HG03457 (cell line): Measurements from ENCODE around the gene PLCB1.

Source experiments
- ATAC-seq: cut with Tn5 transposase; IDR thresholded peaks from one replicate; pipeline ENCODE4 v1.9.1; 2021; ENCODE audit warnings: moderate number of reproducible peaks; ENCODE audit not compliant: unreplicated experiment

The PLCB1 gene

DNA sequence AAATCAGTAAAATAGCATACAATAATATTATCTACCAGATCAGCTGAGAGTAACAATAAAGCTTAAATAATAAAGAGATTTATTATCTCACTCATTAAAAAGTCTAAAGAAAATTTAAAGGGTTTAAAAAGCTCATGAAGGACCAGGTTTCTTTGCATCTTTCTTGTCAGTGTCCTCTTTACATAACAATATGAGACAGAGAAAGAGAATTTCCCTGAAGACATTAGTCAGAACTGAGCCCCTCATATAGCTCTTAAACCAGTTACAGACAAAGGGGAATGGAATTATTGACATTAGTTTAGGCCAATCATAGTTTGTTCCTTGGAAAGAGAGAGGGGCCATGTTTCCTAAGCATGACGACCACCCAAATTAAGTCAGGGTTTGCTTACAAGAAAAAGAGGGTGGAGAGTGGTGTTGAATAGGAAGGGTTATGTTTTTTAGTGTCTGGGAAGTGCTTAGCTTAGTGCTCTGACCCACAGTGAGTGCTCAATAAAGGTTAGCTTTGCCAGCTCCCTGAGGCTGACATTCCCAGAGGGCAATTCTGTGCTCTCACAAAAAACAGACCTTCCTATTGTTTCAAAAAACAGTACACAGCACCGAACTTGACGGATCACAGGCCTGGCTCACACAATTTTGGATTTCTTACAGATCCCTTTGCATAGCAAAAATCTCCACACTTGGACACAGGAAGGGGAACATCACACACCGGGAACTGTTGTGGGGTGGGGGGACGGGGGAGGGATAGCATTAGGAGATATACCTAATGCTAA, 3.6 kb upstream of the PLCB1 start:
- ATAC-seq: no peak

DNA sequence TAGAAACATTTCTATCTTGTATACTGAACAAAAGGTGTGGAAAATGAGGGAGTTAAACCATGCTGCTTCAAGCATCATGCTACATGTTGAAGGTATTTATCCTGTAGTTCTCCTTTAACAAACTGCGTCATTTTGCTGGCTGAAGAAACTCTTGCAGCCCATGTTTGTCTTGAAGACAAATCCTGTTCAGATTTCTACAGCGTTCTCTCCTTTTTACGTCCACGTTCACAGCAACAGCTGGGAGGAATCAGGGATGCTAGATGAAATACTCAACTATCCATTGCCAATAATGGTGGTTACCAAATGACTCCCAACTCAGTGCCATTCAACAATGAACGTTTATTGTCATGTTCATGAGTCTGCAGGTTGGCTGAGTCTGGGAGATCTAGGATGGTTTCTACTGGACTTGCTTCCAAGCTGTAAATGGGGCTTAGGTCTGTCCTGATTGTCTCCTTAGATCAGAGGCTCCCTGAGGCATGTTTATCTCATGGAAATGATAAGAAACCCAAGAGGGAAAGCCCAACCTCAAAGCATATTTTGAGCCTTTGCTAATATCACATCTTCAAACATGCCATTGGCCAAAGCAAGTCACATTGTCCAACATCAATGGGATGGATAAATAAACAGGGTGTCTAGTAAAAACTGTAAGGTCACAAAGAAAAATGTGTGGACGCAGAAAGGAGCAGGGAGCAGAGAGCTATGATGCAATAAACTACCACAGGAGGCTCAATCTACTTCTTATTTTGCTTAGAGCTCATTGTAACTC, 2.7 kb upstream of the PLCB1 start:
- ATAC-seq: no peak

DNA sequence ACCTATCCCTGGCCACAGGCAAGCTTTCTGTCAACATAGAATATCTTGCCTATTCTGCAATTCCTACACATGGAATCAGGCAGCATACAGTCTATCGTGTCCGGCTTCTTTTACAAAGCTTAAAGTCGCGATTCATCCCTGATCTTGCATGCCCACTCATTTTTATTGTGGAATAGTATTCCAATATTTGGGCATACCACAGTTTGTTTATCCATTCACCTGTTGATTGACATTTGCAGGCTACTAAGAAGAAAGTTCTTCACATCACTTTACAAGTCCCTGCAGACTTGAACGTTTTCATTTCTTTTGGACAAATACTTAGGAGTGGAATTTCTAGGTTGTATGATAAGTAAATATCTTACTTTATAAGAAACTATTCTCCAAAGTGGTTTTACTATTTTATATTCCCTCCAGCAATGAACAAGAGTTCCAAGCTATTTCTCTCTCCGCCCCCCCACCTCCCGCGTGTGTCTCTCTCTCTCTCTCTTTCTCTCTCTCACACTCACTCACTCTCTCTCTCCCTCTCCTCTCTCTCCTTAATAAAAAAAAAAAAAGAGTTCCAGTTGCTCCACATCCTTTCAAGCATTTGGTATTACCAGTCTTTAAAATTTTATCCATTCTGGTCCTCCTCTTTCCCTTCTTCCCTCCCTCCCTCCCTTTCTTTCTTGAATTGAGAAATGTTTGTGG, 1.1 kb upstream of the PLCB1 start:
- no peak for ATAC-seq

DNA sequence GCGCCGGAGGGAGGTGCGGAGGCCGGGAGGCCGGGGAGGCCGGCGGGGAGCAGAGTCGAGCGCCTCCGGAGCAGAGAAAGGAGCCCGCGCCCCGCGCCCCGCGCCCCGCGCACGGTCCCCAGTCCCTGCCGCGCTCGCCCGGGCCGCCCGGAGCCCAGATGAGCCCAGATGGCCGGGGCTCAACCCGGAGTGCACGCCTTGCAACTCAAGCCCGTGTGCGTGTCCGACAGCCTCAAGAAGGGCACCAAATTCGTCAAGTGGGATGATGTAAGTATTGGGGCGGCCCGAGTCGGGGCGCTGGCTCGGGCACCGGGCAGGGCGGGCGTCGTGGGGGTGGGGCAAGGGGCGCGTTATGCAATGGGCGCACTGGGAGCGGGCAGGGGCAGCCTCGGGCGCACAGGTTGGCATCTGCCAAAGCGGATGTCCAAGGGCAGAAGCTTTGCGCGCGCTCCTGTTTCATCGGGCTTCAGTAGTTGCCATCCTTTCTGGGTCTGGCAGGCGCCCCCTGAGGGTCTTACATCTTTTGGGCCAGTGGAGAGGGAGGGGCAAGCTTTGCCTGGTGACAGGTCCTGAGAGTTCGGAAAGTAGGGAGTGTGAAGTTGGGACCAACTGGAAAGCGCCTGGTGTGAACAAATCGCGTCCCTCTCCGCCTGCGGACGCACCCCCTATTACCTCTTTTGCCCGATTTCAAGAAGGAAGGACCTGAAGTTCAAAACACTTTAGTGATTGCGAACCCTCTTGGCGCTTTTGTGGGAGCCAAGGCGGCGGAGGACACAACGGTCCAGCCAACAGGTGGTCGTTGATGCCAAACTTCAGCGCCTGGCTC, 631 bp downstream of the PLCB1 start:
- no peak for ATAC-seq

DNA sequence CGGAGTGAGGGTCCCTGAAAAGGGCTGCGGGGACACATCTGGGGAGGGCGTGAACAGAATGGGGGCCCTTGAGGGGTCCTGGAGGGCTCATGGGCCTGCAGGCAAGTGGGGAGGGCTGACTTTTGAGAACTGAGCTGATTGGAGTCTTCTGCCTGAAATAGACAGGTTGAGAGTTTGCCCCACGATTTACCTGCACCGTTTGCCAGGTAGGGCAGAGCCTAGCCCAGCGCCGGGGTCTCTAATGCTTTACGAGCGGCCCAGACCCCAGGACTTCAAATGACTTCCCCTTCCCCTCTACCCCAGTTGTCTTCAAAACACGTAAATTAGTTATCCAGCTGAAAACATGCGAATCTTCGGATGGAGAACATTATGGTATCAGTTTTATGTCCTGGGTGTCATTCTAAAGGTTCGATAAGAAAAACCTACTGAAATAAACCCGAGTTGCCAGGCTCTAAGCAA, 1.3 kb downstream of the PLCB1 start:
- no peak for ATAC-seq

DNA sequence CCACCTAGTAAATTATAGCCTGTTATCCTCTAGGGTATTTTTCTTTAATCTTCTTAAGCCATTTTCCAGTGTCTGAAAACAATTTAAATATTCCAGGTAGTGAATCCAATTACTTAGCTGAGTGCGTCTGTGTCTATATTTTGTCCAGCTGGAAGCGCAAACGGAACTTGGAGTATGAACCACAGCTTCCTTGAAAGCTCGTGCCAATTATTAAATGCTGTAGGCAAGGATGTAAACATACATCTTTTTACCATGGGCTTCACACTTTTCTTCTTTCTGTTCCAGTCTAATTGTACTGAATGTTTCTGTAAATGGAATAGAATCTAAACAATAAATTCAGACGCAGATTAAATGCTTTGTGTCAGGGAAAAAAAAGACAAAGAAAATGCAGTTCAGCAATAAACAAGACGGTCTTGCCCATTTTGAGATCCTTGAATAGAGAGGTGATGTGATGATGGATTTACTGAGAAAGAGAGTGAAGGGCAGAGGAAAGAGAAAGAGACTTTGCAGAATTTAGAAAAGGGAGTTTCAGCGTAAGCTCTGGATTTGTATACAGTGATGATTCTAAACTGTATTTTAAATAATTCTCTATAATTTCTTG, 1.9 kb downstream of the PLCB1 start:
- ATAC-seq: no peak

DNA sequence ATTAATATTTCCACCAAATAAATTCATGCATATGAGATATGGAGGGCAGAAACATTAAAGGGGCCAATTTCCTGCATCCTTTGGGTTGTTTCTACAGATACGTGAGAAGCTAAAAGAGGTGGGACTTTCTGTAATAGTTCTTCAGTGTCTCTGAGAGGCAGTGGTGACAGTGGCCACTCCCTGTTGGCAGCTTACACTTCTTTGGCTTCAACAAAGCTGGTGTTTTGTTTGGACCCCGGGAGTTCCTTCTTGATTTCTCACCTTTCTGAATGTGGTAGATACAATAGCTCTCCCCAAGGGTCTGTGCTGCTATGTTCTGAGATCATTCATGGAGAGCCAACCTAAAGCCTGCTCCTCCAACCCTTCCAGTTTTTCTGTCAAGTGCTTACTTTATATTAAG, 7.8 kb downstream of the PLCB1 start:
- ATAC-seq: no peak

DNA sequence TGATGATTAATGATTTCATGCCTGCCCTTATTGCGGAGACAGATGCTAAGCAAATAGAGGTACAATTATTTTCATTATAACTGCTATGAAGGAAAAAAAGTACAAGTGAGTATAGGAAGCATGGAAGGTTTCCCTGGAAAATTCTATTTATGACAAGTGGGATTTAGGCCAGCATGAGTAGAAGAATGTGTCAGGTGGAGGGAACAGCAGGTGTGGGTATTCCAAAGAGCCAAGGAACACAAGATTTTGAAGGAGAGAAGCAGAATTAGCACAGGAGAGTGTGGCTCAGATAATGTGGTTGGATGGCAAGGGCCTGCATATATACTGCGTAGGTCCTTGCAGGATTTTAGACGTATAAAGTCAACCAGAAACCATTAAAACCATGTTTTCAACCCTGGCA, 11.4 kb downstream of the PLCB1 start:
- ATAC-seq: no peak

DNA sequence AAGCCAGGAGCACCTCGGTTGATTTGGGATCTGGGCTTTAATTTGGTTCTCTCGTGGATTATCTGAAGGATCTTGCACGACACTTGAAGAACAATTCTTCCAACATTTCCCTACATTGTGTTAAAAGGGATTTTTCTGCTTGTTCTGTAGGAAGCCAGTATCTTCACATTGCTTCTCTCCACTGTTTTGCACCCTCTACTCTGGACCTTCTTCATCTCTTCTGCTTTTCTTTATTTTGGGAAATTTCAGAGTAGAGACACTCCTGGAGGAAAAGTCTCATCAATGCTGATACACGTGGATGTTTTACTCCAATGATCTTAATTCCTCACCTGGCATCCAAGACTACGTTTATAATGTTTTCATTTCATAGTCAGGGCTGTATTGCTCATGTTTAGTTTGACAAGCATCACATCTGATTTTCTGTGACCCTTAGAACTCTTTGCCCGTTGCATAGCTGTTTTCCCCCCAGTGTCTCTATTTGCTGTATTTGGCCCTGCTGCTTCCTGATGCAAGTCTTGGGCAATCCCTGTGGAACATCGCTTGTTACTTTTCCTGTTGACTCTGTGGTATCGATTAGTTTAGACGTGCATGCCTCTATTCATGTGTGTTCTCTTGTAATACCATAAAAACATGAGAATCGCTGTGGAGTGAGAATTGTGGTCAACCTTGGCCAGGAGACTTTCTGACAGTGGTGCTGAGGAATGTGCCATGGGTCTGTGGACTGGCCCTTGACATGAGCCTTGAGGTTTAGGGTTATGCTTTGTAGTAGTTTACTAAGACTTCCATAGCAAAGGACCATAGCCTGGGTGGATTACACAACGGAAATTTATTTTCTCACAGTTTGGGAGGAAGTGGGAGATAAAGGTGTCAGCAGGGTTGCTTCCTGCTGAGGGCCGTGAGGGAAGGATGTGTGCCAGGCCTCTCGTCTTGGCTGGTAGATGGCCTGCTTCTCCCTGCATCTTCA, 12.5 kb downstream of the PLCB1 start:
- ATAC-seq: no peak

DNA sequence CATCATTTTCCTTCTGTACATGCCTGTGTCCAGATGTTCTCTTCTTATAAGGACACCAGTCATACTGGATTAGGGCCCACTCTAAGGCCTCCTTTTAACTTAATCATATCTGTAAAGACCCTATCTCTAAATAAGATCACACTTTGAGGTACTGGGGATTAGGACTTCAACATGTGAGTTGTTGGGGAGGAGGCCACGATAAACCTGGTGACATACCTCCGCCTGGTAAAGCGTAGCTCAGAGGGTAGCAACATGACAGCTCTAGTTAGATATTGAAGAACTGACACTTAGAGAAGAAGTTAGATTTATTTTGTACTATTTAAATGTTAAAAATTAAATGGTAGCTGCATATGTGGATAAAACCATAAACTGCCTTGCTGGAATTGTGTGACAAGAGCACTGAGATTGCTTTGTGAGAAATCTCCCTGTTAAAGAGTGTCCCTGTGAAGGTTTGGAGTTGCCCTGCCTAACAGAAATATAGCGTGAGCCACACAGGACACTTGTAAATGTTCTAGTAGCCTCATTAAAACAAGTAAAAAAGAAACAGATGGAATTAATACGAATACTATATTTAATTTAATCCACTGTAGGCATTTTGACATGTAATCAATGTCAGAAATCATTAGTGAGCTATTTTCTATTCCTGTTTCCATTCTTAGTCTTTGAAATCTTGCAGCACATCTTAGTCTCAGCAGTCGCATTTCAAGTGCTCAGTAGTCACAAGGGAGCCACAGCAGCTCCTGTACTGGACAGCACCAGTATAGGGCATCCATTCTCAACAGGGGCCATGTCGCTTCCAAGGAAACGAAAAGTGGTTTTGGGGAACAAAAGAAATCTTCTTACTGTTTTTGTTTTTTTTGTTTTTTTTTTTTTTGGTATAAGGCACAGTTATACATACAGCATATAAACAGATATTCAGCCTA, 13.4 kb downstream of the PLCB1 start:
- ATAC-seq: no peak

DNA sequence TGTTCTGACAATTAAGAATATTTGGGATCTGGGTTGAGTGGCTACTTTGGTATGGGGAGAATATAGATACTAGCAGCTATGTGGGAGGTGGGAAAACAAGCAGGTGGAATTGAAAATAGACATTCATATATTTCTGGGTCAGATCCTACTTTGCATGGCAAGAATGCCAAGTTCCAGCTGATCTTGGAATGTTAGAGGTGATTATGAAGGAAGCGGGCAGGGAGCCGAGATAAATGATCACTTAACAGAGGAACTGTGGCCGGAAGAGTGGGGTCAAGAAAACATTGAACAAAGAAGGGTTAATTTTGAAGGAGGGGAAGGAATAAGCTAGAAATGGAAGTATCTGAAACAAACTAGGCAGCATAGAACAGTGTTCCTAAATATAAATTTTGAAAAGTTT, 15.4 kb downstream of the PLCB1 start:
- ATAC-seq: no peak

DNA sequence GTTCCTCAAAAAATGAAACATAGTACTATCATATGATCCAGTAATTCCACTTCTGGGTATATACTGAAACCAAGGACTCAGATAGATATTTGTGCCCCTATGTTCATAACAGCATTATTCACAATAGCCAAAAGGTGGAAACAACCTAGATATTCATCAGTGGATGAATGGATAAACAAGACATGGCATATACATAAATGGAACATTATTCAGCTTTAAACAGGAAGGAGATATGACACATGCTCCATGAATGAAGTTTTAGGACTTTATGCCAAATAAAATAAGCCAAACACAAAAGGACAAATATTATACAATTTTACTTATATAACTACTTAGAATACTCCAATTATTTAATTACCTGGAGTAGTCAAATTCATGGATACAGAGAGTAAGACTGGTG, 16.4 kb downstream of the PLCB1 start:
- ATAC-seq: no peak

DNA sequence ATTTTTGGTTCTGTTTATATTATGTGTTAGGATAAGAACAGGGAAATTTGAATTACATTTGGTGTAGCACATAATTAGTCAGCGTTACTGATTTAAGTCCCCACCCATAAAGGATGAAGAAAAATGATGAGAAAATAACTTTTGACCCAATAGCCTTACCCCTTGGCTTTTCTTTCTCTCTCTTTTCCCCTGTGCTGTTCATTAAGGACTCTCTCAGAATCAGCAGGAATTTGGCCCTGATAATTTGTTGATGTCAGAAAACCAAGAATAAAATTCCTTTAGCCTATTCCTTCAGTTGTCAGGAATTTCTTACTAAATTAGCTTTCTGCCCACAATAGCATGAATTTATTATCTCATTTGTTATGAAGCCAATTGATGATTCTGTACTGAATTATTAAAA, 18.5 kb downstream of the PLCB1 start:
- no peak for ATAC-seq

DNA sequence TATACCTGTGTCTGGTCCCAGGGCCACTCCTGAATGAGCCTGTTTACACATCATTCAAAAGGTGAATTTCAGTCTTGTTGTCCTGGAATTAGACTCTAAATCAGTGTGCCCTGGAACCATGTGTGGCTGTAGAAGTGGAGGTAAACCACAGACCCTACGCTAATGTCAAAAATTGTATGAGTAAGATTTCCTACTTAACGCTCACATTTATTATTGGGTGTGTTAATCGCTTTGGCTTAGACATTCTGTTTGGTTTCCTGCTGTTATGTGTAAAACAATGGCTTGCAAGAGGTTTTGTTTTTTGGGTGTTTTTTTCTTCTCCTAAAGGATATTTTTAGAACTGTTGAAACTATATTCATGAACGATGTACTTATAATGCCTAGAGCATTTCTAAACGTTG, 19.3 kb downstream of the PLCB1 start:
- no peak for ATAC-seq

DNA sequence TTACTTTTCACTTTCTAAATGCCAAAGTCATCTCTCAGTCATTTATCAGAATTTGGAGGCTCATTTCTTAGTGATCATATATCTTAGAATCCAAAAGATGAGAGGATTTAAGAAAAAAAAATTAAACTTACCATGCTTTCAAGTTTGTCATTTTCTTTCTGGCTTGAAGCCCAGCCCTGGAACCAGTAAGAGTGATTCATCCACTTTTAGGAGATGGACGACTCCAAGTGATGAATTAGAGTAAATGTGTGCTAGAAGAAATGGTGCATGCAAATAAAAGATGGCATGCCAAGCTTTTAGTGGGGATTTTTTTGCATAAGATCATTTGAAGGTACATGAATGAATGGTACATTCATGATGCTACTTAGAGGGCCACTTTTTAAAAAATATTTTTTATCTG, 20.1 kb downstream of the PLCB1 start:
- no peak for ATAC-seq

DNA sequence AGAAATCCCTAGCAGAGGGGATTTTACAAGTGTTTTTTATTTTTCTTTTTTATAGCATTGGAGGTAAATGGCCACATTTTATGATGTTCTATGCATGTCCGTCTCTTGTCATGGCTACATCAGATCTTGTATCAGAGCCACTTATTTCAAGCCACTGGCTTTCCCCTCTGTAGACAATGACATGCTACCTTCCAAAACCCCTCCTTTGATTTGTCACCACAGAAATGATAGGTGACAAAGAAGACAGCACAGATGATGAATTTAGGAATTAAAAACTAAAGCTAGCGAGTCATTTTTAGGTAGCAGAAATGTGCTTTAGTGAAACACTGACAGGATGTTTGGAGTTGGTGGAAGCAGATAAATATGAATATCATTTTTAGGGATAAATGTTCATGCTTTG, 20.8 kb downstream of the PLCB1 start:
- no peak for ATAC-seq

DNA sequence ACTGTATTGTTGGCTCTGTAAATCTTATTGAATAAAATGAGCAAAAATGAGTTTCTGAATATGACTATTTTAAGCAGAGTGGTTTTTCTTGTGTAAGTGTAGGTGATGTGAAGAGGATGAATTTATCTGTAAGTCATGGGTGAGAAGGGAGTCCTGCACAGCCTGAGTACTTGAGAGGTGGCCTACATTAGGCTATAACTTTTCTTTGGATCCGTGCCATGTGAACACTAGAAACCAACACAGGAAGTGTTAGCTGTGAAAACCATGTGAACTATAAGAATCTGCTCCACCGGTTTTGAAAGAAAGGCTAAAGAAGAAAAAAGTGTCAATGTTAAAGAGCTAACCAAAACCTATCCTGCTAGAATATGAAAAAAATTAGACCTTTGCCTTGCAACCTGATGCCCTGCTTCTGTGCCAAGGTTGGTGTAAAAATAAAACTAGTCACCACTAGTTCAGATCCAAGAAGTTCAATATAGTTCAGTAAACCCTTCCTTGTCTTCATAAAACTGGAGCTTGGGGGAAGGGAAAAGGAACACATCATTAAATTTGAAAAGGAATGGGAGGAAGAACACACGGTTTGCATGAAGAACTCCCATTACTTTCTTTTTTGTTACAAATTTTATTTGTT, 21.3 kb downstream of the PLCB1 start:
- no peak for ATAC-seq

DNA sequence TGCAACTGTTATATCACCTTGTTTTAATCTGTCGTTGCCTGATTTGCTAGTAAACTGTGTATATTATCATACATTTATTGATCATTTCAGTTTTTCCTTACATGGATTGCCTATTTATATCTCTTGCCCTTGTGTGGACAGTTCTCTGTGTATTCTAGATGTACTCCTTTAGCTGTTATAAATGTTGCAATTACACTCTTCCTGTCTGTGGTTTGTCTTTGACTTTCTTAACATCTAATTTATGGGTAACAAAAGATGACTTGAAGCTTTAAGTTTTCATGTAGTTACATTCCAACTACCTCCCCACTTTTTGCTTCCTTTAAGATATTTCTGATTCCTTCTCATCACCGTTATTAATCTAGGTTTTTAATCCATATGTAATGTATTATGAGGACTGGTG, 22.6 kb downstream of the PLCB1 start:
- ATAC-seq: no peak
